Endothelial cell of umbilical vein (primary cell): ENCODE data around the gene SCAPER.

Experiments
- EZH2 ChIP-seq: IDR thresholded peaks from 2 replicates; pipeline ENCODE4 v1.6.1; 2012; ENCODE audit warnings: borderline replicate concordance, low read depth, mild to moderate bottlenecking, moderate library complexity, low read length, inconsistent platforms; ENCODE audit not compliant: severe bottlenecking
- POLR2A ChIP-seq: IDR thresholded peaks from 2 replicates; pipeline ENCODE4 v1.6.1; 2012; ENCODE audit warnings: low read depth, mild to moderate bottlenecking, control low read depth, low read length
- POLR2AphosphoS5 ChIP-seq: IDR thresholded peaks from 2 replicates; pipeline ENCODE4 v1.6.1; 2012; ENCODE audit warnings: low read depth, mild to moderate bottlenecking, control low read depth, low read length, moderate library complexity; ENCODE audit not compliant: insufficient read depth
- TF ChIP-seq, protein P1 (sequence below), 2 donors: IDR thresholded peaks; 1 replicate in 1 of 2; 2 replicates in 1 of 2; pipeline ENCODE4 v1.5.1; 2011; ENCODE audit warnings: low read length in 2 of 2, mild to moderate bottlenecking in 2 of 2, moderate library complexity in 2 of 2, control low read depth in 1 of 2, inconsistent platforms in 1 of 2, low read depth in 1 of 2; ENCODE audit not compliant: insufficient read depth in 1 of 2; ENCODE audit errors: extremely low read depth in 1 of 2
- TF ChIP-seq, protein P2 (sequence below): IDR thresholded peaks from 2 replicates; pipeline ENCODE4 v1.6.1; 2011; ENCODE audit not compliant: insufficient read depth, insufficient read length

DNA sequence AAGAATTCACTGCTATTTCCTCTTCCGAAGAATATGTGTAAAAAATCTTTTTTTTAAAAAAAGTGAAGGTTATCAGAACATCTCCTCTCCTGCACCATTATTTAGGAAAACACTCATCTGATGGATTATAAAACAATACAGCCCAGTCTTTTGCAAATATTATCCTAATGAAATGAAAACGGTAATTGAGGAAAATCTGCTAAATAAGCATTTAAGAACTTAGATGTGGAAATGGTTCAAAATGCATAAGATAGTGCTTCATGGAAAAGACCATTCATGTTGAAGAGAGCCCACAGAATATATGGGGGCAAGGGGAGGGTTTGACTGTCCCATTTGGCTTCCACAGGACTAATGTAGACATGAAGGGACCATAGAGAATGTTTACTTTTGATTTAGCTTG is 520.7 kb downstream of the SCAPER start:
- no peak for TF ChIP-seq POLR2AphosphoS5
- TF ChIP-seq, protein P1, sequence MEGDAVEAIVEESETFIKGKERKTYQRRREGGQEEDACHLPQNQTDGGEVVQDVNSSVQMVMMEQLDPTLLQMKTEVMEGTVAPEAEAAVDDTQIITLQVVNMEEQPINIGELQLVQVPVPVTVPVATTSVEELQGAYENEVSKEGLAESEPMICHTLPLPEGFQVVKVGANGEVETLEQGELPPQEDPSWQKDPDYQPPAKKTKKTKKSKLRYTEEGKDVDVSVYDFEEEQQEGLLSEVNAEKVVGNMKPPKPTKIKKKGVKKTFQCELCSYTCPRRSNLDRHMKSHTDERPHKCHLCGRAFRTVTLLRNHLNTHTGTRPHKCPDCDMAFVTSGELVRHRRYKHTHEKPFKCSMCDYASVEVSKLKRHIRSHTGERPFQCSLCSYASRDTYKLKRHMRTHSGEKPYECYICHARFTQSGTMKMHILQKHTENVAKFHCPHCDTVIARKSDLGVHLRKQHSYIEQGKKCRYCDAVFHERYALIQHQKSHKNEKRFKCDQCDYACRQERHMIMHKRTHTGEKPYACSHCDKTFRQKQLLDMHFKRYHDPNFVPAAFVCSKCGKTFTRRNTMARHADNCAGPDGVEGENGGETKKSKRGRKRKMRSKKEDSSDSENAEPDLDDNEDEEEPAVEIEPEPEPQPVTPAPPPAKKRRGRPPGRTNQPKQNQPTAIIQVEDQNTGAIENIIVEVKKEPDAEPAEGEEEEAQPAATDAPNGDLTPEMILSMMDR (IDR thresholded peaks at IDR 0.05; ENCODE audit: extremely low read depth in 1 of 2, insufficient read depth in 1 of 2, low read depth in 1 of 2, low read length in 2 of 2): no peak
- TF ChIP-seq EZH2: no peak
- TF ChIP-seq POLR2A: no peak
- TF ChIP-seq, protein P2, sequence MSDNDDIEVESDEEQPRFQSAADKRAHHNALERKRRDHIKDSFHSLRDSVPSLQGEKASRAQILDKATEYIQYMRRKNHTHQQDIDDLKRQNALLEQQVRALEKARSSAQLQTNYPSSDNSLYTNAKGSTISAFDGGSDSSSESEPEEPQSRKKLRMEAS: no peak
